NB4 (cell line): Measurements from ENCODE around the gene CNPY1.

ENCODE experiments used
- DNase-seq: peaks from one replicate; pipeline ENCODE4 v3.0.0; 2010; ENCODE audit warnings: low read depth
- H3K4me3 ChIP-seq: one replicate; pipeline ENCODE4 v1.5.1; 2011; ENCODE audit warnings: mild to moderate bottlenecking, low read depth, low read length, moderate library complexity
- MYC ChIP-seq: IDR thresholded peaks from 2 replicates; pipeline ENCODE4 v1.6.1; 2011; ENCODE audit warnings: low read depth, low read length
- POLR2A ChIP-seq: IDR thresholded peaks from 2 replicates; pipeline ENCODE4 v1.6.1; 2011; ENCODE audit warnings: mild to moderate bottlenecking; ENCODE audit not compliant: insufficient read length; ENCODE audit errors: extremely low read depth
- TF ChIP-seq, protein P1 (sequence below): IDR thresholded peaks from one replicate; pipeline ENCODE4 v1.5.1; 2012; ENCODE audit warnings: low read depth, low read length
- TF ChIP-seq, protein P2 (sequence below): IDR thresholded peaks from 2 replicates; pipeline ENCODE4 v1.6.1; 2011; ENCODE audit warnings: low read depth, low read length

CNPY1 gene

DNA sequence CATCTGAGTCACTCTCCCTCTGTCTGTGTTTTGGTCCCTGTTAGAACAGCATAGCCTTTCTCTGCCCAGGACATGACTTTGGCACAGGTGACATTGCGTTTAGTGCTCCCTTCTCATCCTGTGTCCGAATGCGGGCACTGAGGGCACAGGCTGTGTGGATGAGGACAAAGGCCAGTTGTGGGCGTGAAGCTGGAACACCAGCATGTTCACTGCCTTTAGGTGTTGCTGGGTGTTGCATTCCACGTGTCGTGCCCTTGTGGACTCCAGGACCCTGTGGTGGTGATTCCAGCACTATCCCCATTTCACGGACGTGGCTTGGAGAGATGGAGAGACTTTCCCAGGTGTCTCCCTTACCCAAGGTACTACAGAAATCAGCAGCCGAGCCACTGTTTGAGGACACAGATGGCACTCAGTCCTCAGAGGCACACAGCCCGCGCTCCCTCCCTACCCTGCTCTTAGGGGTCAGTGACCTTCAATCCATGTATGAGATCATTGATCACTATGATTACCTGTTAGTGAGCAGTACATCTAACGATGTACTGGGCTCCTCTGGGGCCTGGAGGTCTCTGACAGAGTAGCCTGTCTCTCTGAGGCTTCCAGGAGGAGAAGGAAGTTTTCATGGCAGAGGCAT, 917 bp upstream of the CNPY1 start:
- no peak overlapping the region for H3K4me3 ChIP-seq
- TF ChIP-seq, protein P1, sequence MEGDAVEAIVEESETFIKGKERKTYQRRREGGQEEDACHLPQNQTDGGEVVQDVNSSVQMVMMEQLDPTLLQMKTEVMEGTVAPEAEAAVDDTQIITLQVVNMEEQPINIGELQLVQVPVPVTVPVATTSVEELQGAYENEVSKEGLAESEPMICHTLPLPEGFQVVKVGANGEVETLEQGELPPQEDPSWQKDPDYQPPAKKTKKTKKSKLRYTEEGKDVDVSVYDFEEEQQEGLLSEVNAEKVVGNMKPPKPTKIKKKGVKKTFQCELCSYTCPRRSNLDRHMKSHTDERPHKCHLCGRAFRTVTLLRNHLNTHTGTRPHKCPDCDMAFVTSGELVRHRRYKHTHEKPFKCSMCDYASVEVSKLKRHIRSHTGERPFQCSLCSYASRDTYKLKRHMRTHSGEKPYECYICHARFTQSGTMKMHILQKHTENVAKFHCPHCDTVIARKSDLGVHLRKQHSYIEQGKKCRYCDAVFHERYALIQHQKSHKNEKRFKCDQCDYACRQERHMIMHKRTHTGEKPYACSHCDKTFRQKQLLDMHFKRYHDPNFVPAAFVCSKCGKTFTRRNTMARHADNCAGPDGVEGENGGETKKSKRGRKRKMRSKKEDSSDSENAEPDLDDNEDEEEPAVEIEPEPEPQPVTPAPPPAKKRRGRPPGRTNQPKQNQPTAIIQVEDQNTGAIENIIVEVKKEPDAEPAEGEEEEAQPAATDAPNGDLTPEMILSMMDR, result no peak
- TF ChIP-seq, protein P2, sequence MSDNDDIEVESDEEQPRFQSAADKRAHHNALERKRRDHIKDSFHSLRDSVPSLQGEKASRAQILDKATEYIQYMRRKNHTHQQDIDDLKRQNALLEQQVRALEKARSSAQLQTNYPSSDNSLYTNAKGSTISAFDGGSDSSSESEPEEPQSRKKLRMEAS, result no peak
- TF ChIP-seq POLR2A (no peak), MYC (no peak)
- no peak for DNase-seq

- no peak for TF ChIP-seq MYC
- TF ChIP-seq, protein P1, result peak; percentile 61
- no peak overlapping the region for H3K4me3 ChIP-seq
- DNase-seq, result peak; percentile 32
Observed at GRCh38 chr7:155545348-155545747, 1.0 kb downstream of the CNPY1 start.

DNA sequence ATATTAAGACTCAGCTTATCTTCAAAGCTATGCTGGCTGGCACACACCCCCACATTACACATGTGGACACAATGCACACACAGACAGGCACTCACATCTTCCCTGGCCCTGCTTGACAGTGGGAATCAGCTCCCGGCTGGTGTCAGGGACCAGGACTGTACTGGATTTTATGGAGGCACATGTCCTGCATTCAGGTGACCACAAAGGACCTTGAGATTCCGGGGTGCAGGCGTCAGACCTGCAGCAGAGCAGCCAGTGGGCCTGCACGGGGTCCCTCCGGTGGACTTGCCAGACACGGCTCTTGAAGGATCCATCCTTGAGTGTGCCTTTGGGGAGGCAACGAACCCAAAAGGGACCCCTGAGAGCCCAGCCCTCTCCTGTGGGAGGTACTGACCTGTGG, 1.9 kb downstream of the CNPY1 start:
- no peak for TF ChIP-seq POLR2A
- TF ChIP-seq, protein P1, result no peak
- DNase-seq, result no peak
- H3K4me3 ChIP-seq, result no peak overlapping the region

- H3K4me3 ChIP-seq, result no peak overlapping the region
- no peak for DNase-seq
- TF ChIP-seq, protein P2, result no peak
- no peak for TF ChIP-seq POLR2A
- TF ChIP-seq, protein P1, result no peak
- TF ChIP-seq MYC, result no peak
Observed at GRCh38 chr7:155543926-155544325, 2.4 kb downstream of the CNPY1 start.

DNA sequence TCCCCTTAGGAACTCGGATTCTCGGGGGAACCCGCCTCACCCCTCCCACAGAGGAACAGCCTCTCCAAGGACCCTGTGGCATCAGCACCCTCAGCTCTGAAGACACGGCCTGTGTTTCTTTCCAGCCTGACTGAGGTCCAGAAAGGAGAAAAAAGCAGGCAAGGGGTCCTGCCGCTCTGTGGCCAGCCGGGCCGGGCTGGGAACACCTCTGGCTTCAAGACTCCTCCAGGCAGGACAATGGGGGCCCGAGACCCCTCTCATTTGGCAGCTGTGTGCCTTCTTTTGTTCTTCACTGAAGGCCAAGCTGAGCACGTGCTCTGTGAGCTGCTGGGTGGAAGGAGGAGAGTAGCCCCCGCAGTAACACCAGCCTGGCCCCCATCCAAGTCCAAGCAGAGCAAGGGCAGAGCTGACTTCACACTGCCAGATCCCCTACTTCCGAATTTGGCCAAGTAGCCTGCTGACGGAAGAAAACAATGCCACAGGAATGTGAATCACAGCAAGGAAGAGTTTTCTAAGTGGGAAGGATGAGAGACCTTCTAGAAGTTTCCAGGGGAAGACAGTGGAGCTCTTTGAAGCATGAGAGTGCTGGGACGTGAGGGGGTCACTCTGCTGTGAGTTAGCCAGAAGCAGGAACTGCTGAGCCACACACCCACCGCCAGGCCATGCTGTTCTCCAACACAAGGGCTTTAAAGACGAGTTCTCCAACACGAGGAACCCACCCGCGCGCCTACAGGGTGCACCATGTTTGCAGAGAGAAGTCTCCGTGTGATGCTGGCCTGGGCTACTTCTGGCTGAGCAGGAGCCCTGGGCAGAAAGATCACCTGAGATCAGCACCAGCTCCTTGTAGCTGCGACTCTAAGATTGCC, 3.1 kb downstream of the CNPY1 start:
- H3K4me3 ChIP-seq, result no peak overlapping the region
- no peak for TF ChIP-seq MYC
- TF ChIP-seq, protein P1, result no peak
- TF ChIP-seq POLR2A, result no peak
- TF ChIP-seq, protein P2, result no peak
- DNase-seq, result peak; percentile 33
